DMS153 (cell line): Measurements from ENCODE around the gene SCUBE1.

ENCODE experiments used
- DNase-seq: peaks from one replicate; lab custom pipeline; 2025; lab: John Stamatoyannopoulos, UW

The SCUBE1 gene

GRCh38 chr22:43277987-43278601, 65.1 kb downstream of the SCUBE1 start:
- peak; percentile 73 for DNase-seq

GRCh38 chr22:43277091-43277490, 66.1 kb downstream of the SCUBE1 start:
- no peak for DNase-seq

DNA sequence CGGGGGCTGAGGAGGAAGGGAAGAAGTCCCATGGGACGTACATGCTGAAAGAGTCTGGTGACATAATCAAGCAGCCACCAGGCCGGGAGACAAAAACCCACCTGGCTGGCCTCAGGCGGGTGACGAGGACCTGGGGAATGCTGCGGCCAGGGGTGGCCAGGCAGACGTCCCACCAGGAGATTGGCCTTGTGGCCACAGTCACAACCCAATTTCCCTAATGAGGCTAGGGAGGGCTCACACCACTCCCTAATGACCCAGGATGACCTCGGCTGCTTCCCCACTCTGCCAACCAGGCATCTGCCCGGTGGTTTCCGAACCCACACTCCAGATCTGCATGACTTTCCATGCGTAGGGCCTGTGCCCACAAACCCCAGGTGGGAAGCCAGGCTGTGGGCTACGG, 66.9 kb downstream of the SCUBE1 start:
- no peak for DNase-seq

DNA sequence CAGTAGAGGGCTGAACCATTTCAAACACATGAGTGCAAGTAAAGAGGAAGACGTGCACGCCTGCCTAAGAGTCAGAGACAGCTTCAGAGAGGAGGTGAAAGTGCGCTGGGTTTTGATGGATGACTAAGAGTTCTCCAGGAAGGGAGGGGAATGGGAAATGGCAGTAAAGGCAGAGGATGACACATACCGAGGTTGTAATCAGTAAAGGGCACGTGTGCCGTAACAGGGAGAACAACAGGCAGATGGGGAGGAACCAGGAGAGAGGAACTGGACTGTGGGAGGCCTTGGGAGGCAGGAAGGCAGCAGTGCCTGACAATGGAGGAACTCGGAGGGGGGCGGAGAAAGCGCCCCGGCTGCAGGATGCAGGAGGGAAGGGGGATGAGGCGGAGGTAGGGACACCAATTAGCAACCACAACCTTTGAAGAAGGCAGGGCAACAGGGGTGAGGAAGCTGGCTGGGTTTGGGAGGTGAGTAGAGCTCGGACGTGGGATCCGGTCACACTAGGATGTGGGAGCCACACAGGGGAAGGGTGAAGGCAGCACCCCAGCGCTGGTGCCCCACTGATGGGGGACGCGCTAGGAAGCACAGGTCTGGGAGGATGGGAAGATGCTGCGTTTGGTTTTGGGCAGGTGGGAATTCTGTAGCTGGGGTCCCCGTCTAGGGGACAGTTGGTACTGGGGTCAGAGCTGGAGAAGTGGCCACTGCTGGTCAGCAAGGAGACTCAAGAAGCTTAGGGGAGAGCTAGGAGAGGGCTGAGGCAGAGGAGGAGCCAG, 67.4 kb downstream of the SCUBE1 start:
- DNase-seq, result no peak

GRCh38 chr22:43274595-43275240, 68.5 kb downstream of the SCUBE1 start:
- DNase-seq, result no peak

DNA sequence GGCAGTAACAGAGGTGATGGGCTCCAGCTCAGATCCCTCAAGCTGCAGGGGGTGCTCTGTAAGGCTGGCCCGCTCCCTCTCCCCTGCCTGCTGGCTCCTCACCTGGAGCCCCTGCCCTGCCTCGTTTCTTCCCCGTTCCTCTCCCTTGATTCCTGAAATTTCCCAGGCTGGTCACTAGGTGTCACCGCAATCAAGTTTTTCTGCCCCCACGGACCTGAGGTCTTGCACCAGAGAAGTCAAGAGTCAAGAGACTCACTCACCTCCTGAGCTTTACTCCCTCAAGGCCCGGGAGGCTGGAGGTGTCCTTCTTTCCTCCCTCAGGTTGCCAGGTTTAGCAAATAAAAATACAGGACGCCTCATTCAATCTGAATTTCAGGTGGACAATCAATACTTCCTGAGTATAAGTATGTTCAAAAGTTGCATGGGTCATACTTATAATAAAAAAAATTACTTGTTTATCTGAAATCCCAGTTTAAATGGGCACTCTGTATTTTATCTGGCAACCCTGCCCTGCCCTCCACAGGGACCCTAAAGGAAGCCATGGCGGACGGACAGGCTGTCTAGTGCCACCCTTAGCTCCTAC, 69.2 kb downstream of the SCUBE1 start:
- peak; percentile 44 for DNase-seq

DNA sequence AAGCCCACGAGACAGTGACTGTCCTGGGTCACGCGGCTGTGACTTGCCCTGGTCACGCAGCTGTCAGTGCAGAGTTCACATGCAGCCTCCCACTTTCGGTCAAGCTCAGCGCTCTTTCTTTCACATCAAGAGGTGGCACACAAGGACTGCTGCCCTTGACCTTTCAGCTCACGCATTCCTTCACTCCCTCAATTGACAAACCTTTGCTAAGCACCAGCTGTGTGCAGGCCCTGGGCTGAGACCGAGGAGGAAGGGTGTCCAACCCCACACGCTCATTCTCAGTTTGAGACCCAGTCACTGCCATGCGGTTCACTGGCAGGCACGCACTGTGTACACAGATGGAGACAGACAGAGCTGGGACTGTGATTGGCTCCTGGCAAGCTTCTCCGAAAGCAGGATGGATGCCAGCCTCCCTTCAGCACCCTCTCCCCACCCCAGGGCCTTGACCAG, 70.3 kb downstream of the SCUBE1 start:
- no peak for DNase-seq

DNA sequence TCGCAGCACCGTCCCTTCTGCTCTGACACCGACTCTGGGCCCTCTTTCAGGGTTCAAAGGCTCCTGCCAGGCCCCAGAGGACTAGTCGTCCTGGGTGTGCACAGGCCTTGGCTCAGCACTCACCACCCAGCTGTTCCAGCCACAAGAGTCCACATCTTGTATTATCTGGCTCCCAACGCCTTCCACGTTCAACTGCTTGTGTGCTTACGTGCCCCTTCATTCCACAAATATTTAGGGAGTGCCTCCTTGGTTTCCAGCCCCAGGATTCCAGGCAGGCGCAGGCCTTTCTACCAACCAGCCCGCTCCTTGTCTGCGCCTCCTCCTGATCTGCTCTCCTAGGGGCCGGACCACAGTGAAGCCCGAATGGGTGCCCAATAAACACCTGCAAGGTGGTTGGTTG, 70.9 kb downstream of the SCUBE1 start:
- no peak for DNase-seq

- DNase-seq, result no peak
Measured at GRCh38 chr22:43270949-43271348, 72.2 kb downstream of the SCUBE1 start.

- DNase-seq, result no peak
Measured at GRCh38 chr22:43270314-43270908, 72.8 kb downstream of the SCUBE1 start.

DNA sequence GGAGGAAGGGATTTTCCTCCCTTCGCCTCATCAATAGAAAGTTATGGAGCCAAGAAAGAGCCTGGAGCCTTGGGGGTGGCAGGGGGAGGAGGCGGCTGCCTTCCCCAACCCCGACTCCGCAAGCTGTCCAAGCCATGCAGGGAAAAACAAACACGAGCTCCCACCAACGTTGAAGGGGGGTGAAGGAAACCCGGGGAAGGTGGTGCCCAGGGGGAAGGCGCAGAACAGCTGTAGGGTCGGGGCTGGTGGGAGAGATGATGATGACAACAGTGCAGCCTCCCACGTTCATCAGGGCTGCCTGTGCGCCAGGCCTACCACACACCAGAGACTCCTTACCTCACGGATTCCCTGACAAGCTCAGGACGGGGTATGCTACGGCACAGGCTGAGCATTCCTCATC, 73.5 kb downstream of the SCUBE1 start:
- no peak for DNase-seq

DNA sequence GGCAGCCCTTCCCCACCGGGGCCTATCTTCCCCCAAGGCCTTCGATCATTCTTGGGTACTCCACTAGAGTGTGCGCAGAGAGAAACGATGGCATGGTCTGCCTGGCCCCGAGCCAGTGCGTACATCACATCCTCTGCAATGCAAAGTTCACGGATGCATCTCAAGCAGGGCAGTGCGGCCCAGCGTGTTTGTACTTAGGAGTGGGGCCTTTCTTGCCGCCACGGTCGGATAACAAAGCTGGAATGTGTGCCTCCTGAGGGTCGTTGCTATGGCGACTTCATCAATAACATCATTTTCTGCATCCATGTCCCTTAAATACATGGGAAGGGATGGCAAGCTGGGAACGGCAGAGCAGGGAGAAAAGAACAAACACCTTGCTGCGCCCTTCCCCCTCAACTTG, 73.9 kb downstream of the SCUBE1 start:
- no peak for DNase-seq

- no peak for DNase-seq
Measured at GRCh38 chr22:43267981-43268660, 75.1 kb downstream of the SCUBE1 start.

GRCh38 chr22:43267332-43267980, 75.7 kb downstream of the SCUBE1 start:
- DNase-seq, result no peak

DNA sequence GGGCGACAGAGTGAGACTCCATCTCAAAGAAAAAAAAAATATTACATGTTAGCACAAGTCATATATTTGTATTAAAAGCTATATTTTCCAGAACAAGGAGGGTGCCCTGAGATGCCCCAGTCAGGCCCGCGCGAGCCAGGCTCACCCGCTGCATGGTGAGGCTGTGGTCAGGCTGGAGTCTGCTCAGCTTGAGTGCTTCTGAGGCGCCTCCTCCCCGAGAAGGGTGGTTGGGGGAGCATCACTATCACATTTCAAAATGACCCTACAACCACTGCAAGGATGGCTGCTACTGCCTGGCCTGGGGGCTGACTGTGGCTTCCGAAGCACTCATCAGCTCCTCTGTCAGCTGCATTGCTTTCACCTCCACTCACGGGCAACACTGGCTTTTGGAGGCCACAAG, 77.1 kb downstream of the SCUBE1 start:
- DNase-seq, result no peak

- DNase-seq, result peak; percentile 70
Measured at GRCh38 chr22:43263645-43264514, 79.3 kb downstream of the SCUBE1 start.

GRCh38 chr22:43262990-43263644, 80.1 kb downstream of the SCUBE1 start:
- peak; percentile 19 for DNase-seq

GRCh38 chr22:43260331-43261231, 82.6 kb downstream of the SCUBE1 start:
- no peak for DNase-seq

DNA sequence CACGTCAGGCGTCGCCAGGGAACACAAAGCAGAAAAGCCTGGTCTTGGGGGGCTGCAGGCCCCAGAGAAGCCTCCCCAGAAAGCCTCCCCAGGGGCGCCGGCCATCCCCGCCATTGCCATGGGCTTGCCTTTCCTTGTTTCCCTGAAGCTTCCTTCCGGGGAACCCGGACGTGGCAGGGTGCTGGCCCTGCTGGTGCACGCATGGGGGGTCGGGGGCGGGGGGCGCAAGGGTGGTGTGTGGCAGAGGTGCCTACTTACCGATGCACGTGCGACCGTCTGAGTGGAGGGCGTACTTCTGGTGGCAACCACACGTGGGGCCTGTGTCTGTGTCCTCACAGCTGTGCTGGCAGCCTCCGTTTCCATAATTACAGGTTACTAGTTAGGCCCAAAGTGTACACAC, 85.2 kb downstream of the SCUBE1 start:
- no peak for DNase-seq
